ENCODE measurements around the gene CLPTM1L.
"Not testable (repeated sequence)": the region's sequence is repeated elsewhere in the genome, so short reads cannot be mapped to it uniquely, and the experiment has no call there.

The CLPTM1L gene

DNA sequence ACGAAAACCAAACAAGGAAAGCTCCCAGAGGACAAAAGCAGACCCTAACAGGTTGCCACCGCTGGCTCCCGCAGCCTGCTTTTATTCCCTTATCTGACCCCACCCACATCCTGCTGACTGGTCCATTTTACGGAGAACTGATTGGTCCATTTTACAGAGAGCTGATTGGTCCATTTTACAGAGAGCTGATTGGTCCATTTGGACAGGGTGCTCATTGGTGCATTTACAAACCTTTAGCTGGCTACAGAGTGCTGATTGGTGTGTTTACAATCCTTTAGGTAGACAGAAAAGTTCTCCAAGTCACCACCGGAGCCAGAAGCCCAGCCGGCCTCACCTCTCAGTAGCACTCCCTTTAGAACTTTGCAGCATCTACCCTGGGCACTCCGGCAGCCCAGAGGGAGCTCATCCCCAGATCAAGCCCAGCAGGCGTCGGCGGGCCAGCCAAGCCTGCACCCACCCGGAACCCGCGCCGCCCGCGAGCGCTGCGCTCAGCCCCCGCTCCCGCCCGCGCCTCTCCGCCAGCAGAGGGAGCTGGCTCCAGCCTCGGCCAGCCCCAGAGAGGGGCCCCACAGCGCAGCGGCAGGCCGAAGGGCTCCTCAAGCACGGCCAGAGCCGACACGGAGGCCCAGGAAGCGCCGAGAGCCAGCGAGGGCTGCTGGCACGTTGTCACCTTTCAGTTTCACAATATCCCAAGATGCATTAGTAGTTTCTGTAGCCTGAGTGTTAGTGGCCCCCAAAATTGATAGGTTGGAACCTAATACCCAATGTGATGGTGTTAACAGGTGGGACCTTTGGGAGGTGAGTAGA, 35.3 kb upstream of the CLPTM1L start:
- DNase-seq, result peak; percentile 22

GRCh38 chr5:1378866-1379659, 34.2 kb upstream of the CLPTM1L start:
- DNase-seq, result no peak

- DNase-seq, result no peak
Measured at GRCh38 chr5:1378096-1378495, 33.2 kb upstream of the CLPTM1L start.

GRCh38 chr5:1376981-1377380, 32.1 kb upstream of the CLPTM1L start:
- no peak for DNase-seq

GRCh38 chr5:1375871-1376810, 31.2 kb upstream of the CLPTM1L start:
- DNase-seq, result no peak

DNA sequence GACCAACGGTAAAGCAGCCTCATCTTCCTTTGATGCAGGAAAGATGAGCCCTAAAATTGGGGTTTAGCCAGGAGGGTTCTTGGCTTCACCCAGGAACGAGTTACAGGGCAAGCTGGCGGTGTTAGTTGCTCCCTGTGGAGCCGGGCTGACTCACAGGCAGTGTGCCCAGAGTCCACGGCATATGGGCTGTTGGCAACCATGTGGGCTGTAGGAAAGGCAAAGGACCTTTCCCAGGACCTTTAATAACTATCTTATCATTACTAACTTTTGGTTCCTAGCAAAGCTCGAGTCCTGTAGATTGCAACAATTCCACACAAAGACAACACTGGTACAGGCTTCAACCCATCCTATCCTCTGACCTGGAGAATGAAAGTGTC, 29.8 kb upstream of the CLPTM1L start:
- DNase-seq, result peak; percentile 12

- no peak for DNase-seq
Measured at GRCh38 chr5:1374030-1374678, 29.3 kb upstream of the CLPTM1L start.

GRCh38 chr5:1371972-1372342, 27.1 kb upstream of the CLPTM1L start:
- DNase-seq, result not testable (repeated sequence)

GRCh38 chr5:1371218-1371971, 26.5 kb upstream of the CLPTM1L start:
- no peak for DNase-seq

- no peak for DNase-seq
Measured at GRCh38 chr5:1370006-1370405, 25.1 kb upstream of the CLPTM1L start.

DNA sequence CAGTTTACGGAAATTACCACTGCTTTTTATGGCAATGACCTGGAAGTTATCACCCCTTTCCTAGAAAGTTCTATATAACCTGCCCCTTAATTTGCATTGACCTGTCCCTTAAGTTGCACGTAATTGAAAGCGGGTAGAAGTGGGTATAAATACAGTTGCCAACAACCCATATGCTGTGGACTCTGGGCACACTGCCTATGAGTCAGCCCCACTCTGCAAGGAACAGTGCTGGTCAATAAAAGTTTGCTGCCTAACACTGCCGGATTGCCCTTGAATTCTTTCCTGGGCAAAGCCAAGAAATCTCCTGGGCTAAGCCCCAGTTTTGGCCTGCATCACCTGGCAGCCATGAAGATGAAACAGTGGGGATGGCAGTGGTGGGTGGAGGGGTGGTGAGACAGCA, 23.9 kb upstream of the CLPTM1L start:
- DNase-seq, result no peak

DNA sequence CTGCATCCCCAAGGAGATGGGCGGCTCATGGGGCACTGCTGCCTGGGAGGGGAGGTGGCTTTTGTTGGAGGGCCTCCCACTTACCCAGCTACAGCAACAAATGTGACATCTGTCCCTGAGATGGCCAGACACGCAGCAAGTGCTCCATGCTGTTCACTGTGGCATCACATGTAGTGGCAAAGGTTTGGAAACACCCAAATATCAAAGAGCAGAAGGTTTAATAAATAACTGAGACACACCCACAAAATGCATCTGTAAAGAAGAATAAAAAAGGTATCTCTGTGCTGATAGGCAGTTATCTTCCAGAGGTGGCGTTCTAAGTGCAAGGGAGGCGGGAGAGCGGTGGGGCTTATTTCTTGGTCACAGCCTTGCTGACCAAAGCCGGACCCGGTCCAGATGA, 23.3 kb upstream of the CLPTM1L start:
- no peak for DNase-seq

DNA sequence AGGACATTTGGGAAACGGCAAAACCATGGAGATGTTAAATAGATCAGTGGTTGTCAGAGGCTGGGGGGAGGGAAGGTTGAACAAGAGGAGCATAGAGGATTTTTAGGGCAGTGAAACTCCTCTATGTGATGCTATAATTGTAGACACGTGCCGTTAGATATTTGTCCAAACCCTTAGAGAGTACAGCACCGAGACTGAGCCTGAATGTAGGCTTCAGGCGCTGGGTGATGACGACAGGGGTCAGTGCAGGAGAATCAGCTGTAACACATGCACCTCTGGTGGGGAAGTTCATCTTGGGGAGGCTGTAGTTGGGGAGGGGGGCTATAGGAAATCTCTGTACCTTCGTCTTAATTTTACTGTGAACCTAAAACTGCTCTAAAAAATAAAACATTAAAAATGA, 22.2 kb upstream of the CLPTM1L start:
- no peak for DNase-seq

DNA sequence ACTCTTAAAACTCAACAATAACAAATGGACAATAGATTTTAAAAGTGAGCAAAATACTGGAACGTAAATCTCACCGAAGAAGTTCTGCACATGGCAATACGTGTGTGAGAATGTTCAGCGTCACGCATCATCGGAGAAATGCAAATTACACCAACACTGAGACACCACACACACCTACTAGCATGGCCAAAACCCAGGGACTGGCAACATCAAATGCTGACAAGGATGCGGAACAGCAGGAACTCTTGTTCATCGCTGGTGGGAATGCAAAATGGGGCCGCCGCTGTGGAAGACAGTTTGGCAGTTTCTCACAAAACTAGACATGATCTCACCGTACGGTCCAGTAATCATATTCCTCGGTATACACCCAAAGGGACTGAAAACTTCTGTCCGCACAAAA, 21.6 kb upstream of the CLPTM1L start:
- no peak for DNase-seq

- no peak for DNase-seq
Measured at GRCh38 chr5:1364211-1364610, 19.3 kb upstream of the CLPTM1L start.

DNA sequence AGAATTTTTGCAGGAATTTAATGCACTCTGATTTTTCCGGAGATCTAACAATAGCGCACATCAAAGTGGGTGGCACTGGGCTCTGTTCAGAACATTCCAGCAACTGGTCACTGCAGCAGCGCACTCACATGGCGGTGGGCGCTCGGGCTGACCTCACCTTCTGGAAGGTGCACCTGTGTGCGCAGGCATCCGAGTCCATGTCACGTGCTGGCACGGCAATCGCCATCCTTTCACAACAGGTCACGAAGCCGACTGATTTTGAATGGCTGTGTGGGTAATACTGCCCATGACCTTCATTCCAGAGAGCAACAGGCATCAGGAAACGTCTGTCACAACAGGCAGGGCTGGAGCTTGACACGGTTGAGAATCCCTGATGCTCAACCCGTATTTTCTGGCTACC, 18.7 kb upstream of the CLPTM1L start:
- DNase-seq, result no peak

DNA sequence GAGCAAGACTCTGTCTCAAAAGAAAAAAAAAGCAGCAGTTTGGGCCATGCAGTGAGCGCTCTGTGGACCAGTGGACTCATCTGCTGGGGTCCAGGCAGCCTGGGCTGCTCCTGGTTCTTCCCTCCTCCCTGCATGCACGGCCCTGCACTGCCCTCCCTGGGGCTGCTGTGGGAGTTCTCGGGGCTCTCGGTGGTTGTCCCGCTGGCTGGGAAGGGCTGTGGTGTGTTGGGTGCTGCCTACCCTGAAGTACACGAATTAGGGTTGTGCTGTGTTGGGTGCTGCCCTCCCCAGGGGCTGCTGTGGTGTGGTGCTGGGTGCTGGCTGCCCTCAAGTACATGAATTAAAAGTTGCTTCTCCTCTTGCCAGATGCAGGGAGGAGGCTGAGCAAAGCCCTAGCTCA, 18.3 kb upstream of the CLPTM1L start:
- DNase-seq, result no peak

GRCh38 chr5:1362242-1363015, 17.5 kb upstream of the CLPTM1L start:
- no peak for DNase-seq

DNA sequence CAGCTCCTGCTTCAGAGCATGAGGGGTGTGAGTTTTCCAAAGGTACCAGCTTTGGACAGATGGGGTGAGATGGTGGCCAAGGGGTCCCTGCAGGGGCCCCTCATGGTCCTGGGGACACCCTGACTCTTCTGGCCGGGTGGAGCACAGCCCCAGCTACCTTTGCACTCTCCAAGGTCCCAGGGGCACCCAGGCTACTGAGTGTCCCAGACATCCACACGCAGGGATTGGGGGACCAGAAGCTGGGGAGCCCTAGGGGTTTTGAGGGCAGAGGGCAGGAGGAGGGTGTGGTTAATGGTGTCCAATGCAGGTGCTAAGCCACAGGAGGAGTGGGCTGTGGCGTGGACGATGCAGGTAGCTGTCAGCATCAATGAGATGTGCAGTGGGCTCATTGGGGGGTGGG, 16.0 kb upstream of the CLPTM1L start:
- no peak for DNase-seq

DNA sequence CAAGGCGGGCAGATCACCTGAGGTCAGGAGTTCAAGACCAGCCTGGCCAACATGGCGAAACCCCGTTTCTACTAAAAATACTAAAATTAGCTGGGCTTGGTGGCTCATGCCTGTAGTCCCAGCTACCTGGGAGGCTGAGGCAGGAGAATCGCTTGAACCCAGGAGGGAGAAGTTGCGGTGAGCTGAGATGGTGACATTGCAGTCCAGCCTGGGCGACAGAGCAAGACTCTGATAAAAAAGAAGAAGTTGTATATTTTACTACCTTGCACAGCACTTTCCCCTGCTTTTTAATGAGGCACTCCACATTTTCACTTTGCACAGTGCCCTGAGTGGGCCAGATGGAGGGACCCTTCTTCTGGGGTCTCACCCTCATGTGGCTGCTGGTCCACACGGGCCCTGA, 15.5 kb upstream of the CLPTM1L start:
- not testable (repeated sequence) for DNase-seq

- DNase-seq, result no peak
Measured at GRCh38 chr5:1359713-1360112, 14.8 kb upstream of the CLPTM1L start.
